ENCODE results near the gene PLA2G4B.

DNA sequence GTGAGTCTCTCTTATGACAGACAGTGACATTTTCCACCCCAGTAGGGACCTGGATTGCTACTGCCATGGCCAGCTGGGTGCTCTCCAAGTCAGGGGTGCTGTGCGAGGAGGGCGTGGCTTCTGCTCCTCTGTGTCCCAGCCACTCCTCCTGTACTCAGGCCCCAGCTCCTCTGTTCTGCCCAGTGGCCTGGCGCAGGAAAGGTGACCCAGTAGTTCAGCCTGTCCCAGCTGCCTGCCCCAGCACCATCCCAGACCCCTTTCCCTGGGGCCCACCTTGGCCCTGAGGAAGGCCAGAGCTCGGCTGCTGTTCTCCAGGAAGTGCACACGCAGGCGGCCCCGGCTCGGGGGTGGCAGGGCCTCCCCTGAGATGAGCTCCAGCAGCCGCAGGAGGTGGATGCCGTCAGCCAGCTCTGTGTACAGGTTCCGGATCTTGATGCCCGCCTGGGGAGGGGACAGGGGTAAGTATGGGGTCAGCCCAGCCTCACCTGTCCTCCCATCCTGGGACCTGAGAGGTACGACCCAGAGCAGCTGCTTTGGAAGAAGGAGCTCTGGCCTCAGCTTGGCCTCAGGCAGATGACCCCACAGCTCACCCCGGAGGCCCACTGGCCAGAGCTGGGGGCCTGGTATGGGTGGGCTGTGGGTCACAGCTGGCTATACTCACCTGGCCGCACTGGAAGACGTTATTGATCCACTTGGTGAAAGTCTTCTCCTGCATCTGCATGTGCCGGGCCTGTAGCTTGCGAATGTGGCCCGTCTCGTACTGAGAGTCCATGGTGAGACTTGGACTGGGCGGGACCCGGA is 54.2 kb downstream of the PLA2G4B start:
- TF ChIP-seq, protein P1, sequence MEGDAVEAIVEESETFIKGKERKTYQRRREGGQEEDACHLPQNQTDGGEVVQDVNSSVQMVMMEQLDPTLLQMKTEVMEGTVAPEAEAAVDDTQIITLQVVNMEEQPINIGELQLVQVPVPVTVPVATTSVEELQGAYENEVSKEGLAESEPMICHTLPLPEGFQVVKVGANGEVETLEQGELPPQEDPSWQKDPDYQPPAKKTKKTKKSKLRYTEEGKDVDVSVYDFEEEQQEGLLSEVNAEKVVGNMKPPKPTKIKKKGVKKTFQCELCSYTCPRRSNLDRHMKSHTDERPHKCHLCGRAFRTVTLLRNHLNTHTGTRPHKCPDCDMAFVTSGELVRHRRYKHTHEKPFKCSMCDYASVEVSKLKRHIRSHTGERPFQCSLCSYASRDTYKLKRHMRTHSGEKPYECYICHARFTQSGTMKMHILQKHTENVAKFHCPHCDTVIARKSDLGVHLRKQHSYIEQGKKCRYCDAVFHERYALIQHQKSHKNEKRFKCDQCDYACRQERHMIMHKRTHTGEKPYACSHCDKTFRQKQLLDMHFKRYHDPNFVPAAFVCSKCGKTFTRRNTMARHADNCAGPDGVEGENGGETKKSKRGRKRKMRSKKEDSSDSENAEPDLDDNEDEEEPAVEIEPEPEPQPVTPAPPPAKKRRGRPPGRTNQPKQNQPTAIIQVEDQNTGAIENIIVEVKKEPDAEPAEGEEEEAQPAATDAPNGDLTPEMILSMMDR (IDR thresholded peaks at IDR 0.05) = no peak
- TF ChIP-seq EZH2 (IDR thresholded peaks at IDR 0.05; ENCODE audit: borderline replicate concordance, insufficient read depth, low read depth, low read length, poor library complexity, severe bottlenecking) = no peak
